Tibial artery (tissue), 4 donors: ENCODE results near the gene OPCML.

Source experiments
- DNase-seq, 2 donors: peaks; one replicate each; pipeline ENCODE4 v3.0.0-alpha.2; 2019
- H3K27ac ChIP-seq, 2 donors: fragments of 200-600 bp; sonication (generic) in 1 of 2; 1 replicate in 1 of 2; 2 replicates in 1 of 2; pipeline ENCODE4 v1.5.1; 2018 to 2019; ENCODE audit warnings: mild to moderate bottlenecking in 1 of 2
- H3K27me3 ChIP-seq, 2 donors: fragments of 200-600 bp; sonication (generic) in 1 of 2; one replicate each; pipeline versions ENCODE4 v1.5.1 to v1.6.0; 2016 to 2019
- H3K36me3 ChIP-seq, 3 donors: fragments of 200-600 bp; sonication (generic) in 2 of 3; one replicate each; pipeline ENCODE4 v1.5.1; 2016 to 2019; ENCODE audit warnings: mild to moderate bottlenecking in 2 of 3
- H3K4me1 ChIP-seq, 4 donors: fragments of 200-600 bp; sonication (generic) in 2 of 4; 1 replicate in 3 of 4; 2 replicates in 1 of 4; pipeline ENCODE4 v1.5.1; 2016 to 2019
- H3K4me3 ChIP-seq, 2 donors: fragments of 200-600 bp; sonication (generic) in 1 of 2; 1 replicate in 1 of 2; 2 replicates in 1 of 2; pipeline ENCODE4 v1.5.1; 2018 to 2019; ENCODE audit warnings: mild to moderate bottlenecking in 2 of 2
- H3K9me3 ChIP-seq, 3 donors: fragments of 200-600 bp; sonication (generic) in 1 of 3; one replicate each; pipeline ENCODE4 v1.5.1; 2016 to 2019
- CTCF ChIP-seq, 2 experiments: fragments of 200-600 bp in 1 of 2; fragments of 450-650 bp in 1 of 2; IDR thresholded peaks; one replicate each; pipeline ENCODE4 v1.5.1; 2017 to 2019; ENCODE audit warnings: antibody characterized with exemption in 2 of 2, mild to moderate bottlenecking in 1 of 2, moderate library complexity in 1 of 2
- intact Hi-C: fragments of 100-400 bp; cut with DNase I; formaldehyde crosslinking; loops from one replicate; pipeline ENCODE4 v1.15.0; 2023; ENCODE audit warnings: low total_unique reads

OPCML gene

DNA sequence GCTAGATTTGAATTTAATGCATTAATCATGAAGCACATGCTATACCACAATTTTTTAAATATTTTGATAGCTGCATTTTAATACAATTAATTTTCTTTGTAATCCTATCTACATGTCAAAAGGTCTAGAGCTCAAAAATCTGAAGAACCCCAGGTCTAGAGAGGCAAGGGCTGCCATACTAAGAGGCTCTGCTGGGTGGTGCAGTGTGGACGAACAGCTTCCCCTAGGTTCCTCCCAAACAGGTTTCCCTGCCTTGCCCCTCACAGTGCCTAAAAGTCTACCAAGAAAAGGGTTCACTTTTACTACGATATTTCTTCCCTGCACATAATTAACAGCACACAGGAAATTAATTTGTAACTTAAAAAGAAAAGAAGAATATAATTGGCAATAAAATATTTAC lies 681.1 kb downstream of the OPCML start:
- intact Hi-C loops: no loop called here
- H3K27me3 ChIP-seq: no peaks in the 10 kb centered on the region
- H3K36me3 ChIP-seq: no peaks in the 10 kb centered on the region
- H3K4me1 ChIP-seq: no peaks in the 10 kb centered on the region
- DNase-seq: no peak
- H3K9me3 ChIP-seq: no peaks in the 10 kb centered on the region
- TF ChIP-seq CTCF (IDR thresholded peaks at IDR 0.05): no peak
- no peak overlapping the region for H3K27ac ChIP-seq
- no peak overlapping the region for H3K4me3 ChIP-seq

GRCh38 chr11:132850266-132850665 lies 682.0 kb downstream of the OPCML start:
- intact Hi-C loops: no loop called here
- Histone ChIP-seq H3K27ac (no peak overlapping the region), H3K4me3 (no peak overlapping the region), H3K9me3 (no peaks in the 10 kb centered on the region), H3K4me1 (no peaks in the 10 kb centered on the region), H3K36me3 (no peaks in the 10 kb centered on the region), H3K27me3 (no peaks in the 10 kb centered on the region)
- DNase-seq: no peak
- no peak for TF ChIP-seq CTCF (IDR thresholded peaks at IDR 0.05)

DNA sequence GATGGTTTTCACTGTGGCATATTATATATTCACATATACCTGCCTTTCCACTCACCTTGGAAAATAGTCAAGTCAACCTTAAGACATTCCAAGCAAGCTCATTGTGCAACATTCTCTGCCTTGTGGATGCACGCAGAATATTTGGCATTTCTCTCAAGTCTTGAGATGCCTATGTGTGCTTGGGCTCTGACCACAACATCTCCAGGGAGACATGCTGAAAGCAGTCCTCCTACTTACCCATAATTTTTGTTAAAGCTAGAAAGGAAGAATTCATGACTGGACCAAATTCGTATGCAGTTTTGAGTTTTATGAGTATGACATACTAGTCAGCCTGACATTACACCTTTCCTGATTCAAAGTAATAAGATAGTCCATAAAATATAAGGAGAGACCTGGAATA lies 684.0 kb downstream of the OPCML start:
- TF ChIP-seq CTCF (IDR thresholded peaks at IDR 0.05): no peak
- intact Hi-C loops: no loop called here
- Histone ChIP-seq H3K27me3 (no peaks in the 10 kb centered on the region), H3K4me1 (no peaks in the 10 kb centered on the region), H3K4me3 (no peak overlapping the region), H3K36me3 (no peaks in the 10 kb centered on the region), H3K9me3 (no peaks in the 10 kb centered on the region), H3K27ac (no peak overlapping the region)
- DNase-seq: no peak

DNA sequence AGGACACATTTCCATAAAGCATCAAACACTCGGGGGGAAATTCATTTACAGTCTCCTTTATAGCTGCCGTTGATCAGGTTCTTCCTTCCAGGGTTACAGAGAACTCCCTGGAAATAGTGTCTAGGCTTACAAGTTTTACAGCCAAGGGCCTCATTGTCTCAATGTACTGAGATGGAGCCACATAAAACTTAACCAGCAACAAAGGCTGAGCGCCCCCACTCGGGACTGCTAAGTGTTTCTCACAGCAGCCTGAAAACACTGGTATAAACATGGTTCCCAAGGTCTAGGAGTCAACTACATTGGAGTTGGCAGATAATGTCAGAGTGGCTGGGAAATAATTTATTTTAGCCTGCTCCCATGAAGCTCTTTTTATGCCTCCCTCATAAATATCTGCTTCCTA lies 686.2 kb downstream of the OPCML start:
- Histone ChIP-seq H3K27ac (no peak overlapping the region), H3K36me3 (no peaks in the 10 kb centered on the region), H3K4me1 (no peaks in the 10 kb centered on the region), H3K27me3 (no peaks in the 10 kb centered on the region), H3K9me3 (no peaks in the 10 kb centered on the region), H3K4me3 (no peak overlapping the region)
- TF ChIP-seq CTCF (IDR thresholded peaks at IDR 0.05): no peak
- DNase-seq: no peak
- intact Hi-C loops: no loop called here

DNA sequence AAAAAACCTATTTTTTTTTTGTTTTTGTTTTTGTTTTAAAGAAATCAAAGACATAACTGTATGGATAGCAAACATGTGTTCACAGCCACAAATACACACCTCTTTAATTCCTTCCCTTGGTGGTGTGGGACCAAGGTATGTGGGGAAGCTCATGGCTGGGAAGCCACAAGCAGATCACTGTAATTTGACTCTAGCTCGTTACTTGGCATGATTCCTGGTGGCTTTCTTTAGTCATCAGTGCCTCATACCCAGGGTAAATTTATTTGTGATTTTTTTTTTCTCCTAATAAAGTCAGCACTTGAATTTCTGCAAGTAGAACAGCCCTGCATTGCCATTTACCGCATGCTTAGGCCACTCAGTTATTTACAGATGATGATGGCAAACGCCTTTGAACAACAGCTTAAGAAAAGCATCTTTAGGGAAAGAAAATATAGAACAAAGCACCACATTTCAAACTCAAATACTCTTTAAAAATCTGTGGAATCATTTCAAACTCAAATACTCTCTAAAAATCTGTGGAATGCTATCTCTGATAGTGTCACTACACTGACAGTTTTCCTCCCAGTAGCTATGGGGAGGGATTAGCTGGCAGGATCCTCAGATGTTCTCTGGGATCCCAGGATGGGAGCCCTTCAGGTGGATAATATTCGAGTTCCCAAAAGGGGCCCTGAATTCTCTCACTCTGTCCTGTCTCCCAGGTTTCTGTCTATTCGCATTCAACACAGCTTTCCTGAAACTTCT lies 687.2 kb downstream of the OPCML start:
- Histone ChIP-seq H3K27ac (no peak overlapping the region), H3K9me3 (no peaks in the 10 kb centered on the region), H3K4me1 (no peaks in the 10 kb centered on the region), H3K36me3 (no peaks in the 10 kb centered on the region), H3K4me3 (no peak overlapping the region), H3K27me3 (no peaks in the 10 kb centered on the region)
- DNase-seq: no peak
- intact Hi-C loops: no loop called here
- no peak for TF ChIP-seq CTCF (IDR thresholded peaks at IDR 0.05)

GRCh38 chr11:132840660-132841059 lies 691.6 kb downstream of the OPCML start:
- H3K27ac ChIP-seq: no peak overlapping the region
- no peak overlapping the region for H3K4me3 ChIP-seq
- H3K36me3 ChIP-seq: no peaks in the 10 kb centered on the region
- no peaks in the 10 kb centered on the region for H3K4me1 ChIP-seq
- H3K27me3 ChIP-seq: no peaks in the 10 kb centered on the region
- intact Hi-C loops: no loop called here
- no peak for DNase-seq
- H3K9me3 ChIP-seq: no peaks in the 10 kb centered on the region
- no peak for TF ChIP-seq CTCF (IDR thresholded peaks at IDR 0.05)
